Right atrium auricular region (tissue), 2 donors: Measurements from ENCODE around the gene SYTL5. TPM values are rescaled to one million over a fixed set of nuclear protein-coding genes. Genes with fewer than 3 reads are reported as not detected.

Experiments
- DNase-seq: peaks from one replicate; pipeline ENCODE4 v3.0.0-alpha.2; 2019; ENCODE audit warnings: low spot score
- H3K27ac ChIP-seq, 2 donors: fragments of 200-600 bp; sonication (generic); 1 replicate in 1 of 2; 2 replicates in 1 of 2; pipeline ENCODE4 v1.5.1; 2016 to 2019
- H3K27me3 ChIP-seq, 2 donors: fragments of 200-600 bp; sonication (generic); one replicate each; pipeline versions ENCODE4 v1.5.1 to v1.6.0; 2017 to 2019
- H3K36me3 ChIP-seq: fragments of 200-600 bp; sonication (generic); one replicate; pipeline ENCODE4 v1.5.1; 2016
- H3K4me1 ChIP-seq, 2 donors: fragments of 200-600 bp; sonication (generic); one replicate each; pipeline versions ENCODE4 v1.5.1 to v1.6.0; 2017 to 2019
- H3K4me3 ChIP-seq, 2 donors: fragments of 200-600 bp; sonication (generic); 1 replicate in 1 of 2; 2 replicates in 1 of 2; pipeline ENCODE4 v1.5.1; 2017 to 2019; ENCODE audit warnings: mild to moderate bottlenecking in 1 of 2, moderate library complexity in 1 of 2
- H3K9me3 ChIP-seq, 2 donors: fragments of 200-600 bp; sonication (generic); one replicate each; pipeline ENCODE4 v1.5.1; 2019
- CTCF ChIP-seq, 2 donors: fragments of 200-600 bp; sonication (generic); IDR thresholded peaks; one replicate each; pipeline ENCODE4 v1.5.1; 2019; ENCODE audit warnings: antibody characterized with exemption in 2 of 2
- total RNA-seq, 2 donors: library from RNA; depleted of rRNA; stranded (reverse); fragments of >200 nt; gene quantifications; one replicate each; pipeline ENCODE4 v1.1.0, GENCODE V29; 2016

The SYTL5 gene
- total RNA-seq, 2 donors from 2014 or later = 0.39 TPM; not detected in 1

- H3K36me3 ChIP-seq = no peaks in the 10 kb centered on the region
- no peaks in the 10 kb centered on the region for H3K27me3 ChIP-seq
- no peak for DNase-seq
- H3K27ac ChIP-seq = no peak overlapping the region
- TF ChIP-seq CTCF (IDR thresholded peaks at IDR 0.05) = no peak
- H3K9me3 ChIP-seq = no peaks in the 10 kb centered on the region
- H3K4me3 ChIP-seq = no peak overlapping the region
- H3K4me1 ChIP-seq = no peaks in the 10 kb centered on the region
These were observed 119.8 kb downstream of the SYTL5 start for GRCh38 chrX:38126179-38126578.

GRCh38 chrX:38127961-38128360, 121.6 kb downstream of the SYTL5 start:
- TF ChIP-seq CTCF (IDR thresholded peaks at IDR 0.05) = no peak
- Histone ChIP-seq H3K36me3 (no peaks in the 10 kb centered on the region), H3K9me3 (no peaks in the 10 kb centered on the region), H3K27ac (no peak overlapping the region), H3K4me3 (no peak overlapping the region), H3K27me3 (no peaks in the 10 kb centered on the region), H3K4me1 (no peaks in the 10 kb centered on the region)
- no peak for DNase-seq

- no peak for TF ChIP-seq CTCF (IDR thresholded peaks at IDR 0.05)
- Histone ChIP-seq H3K9me3 (no peaks in the 10 kb centered on the region), H3K27me3 (no peaks in the 10 kb centered on the region), H3K36me3 (no peaks in the 10 kb centered on the region), H3K4me3 (no peak overlapping the region), H3K4me1 (no peaks in the 10 kb centered on the region), H3K27ac (no peak overlapping the region)
- DNase-seq = no peak
These were observed 123.0 kb downstream of the SYTL5 start for GRCh38 chrX:38129366-38129765.

- no peak for TF ChIP-seq CTCF (IDR thresholded peaks at IDR 0.05)
These were observed 132.0 kb downstream of the SYTL5 start for GRCh38 chrX:38138157-38138891.

DNA sequence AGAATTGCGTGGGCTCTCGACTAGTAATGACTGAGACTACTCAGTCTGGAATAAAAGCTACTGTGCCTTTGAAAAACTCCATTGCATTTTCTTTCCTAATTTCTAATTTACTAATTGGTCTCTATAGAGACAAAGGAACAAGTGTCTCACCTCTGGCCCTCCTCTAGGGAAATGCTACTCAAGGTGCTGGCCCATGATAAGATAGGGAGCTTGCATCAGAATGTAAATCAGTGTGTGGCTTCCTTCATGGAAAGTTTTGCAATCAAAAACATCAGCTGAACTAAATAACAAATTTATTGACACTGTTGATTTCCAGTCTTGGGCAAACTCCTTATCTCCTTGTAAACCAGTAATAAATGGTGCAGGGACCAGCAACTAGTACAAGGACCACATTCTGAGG, 132.5 kb downstream of the SYTL5 start:
- Histone ChIP-seq H3K36me3 (no peaks in the 10 kb centered on the region), H3K27ac (no peak overlapping the region), H3K27me3 (peaks cover 0 to 4% of the 10 kb centered on the region in 2 donors), H3K4me3 (no peak overlapping the region), H3K4me1 (no peaks in the 10 kb centered on the region), H3K9me3 (no peaks in the 10 kb centered on the region)
- TF ChIP-seq CTCF (IDR thresholded peaks at IDR 0.05) = no peak
- DNase-seq = no peak

More at GRCh38 chrX:38138157-38138891, 132.0 kb downstream of the SYTL5 start:
- H3K9me3 ChIP-seq = no peaks in the 10 kb centered on the region
- H3K36me3 ChIP-seq = no peaks in the 10 kb centered on the region
- no peak overlapping the region for H3K4me3 ChIP-seq
- H3K27me3 ChIP-seq = peaks cover 0 to 4% of the 10 kb centered on the region in 2 donors
- H3K27ac ChIP-seq = no peak overlapping the region
- H3K4me1 ChIP-seq = no peaks in the 10 kb centered on the region
- no peak for DNase-seq

DNA sequence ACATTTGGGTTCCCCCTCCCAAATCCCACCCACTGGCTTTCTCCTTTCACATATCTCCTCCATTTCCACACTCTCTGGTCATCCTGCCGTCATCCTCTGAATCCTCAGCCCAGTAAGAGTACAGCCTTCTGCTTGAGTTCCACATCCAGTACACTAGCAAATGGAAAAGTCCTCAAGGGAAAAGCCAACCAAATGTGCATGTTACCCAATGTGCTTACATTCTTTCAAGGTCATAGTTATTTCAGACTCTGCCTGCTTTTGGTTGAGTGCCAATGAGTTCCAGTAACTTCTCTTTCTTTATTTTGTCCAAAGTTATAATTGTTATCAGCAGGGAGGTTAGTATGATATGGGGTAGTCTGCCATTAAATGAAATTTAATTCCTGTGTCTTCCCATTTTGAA, 136.3 kb downstream of the SYTL5 start:
- H3K27ac ChIP-seq = no peak overlapping the region
- no peaks in the 10 kb centered on the region for H3K4me1 ChIP-seq
- H3K27me3 ChIP-seq = no peaks in the 10 kb centered on the region

More for the DNA sequence above, 136.3 kb downstream of the SYTL5 start:
- DNase-seq = no peak
- no peak overlapping the region for H3K4me3 ChIP-seq
- no peaks in the 10 kb centered on the region for H3K9me3 ChIP-seq
- no peak for TF ChIP-seq CTCF (IDR thresholded peaks at IDR 0.05)
- H3K36me3 ChIP-seq = no peaks in the 10 kb centered on the region
